Mononuclear cell (primary cell): ENCODE data around the gene USF2. TPM values are rescaled to one million over a fixed set of nuclear protein-coding genes. Genes with fewer than 3 reads are reported as not detected.

ENCODE experiments used
- H3K27me3 ChIP-seq: 2 replicates; pipeline ENCODE4 v1.6.0; 2011; ENCODE audit warnings: low read length, control low read depth; ENCODE audit not compliant: insufficient read depth
- H3K4me1 ChIP-seq: 2 replicates; pipeline ENCODE4 v1.5.1; 2011; ENCODE audit warnings: mild to moderate bottlenecking, low read length, control low read depth; ENCODE audit not compliant: insufficient read depth
- H3K4me3 ChIP-seq: 2 replicates; pipeline ENCODE4 v1.5.1; 2011; ENCODE audit warnings: mild to moderate bottlenecking, low read length, moderate library complexity
- H3K9me3 ChIP-seq: 2 replicates; pipeline ENCODE4 v1.5.1; 2011; ENCODE audit warnings: low read depth, mild to moderate bottlenecking, control low read depth, low read length
- total RNA-seq: library from RNA; depleted of rRNA; stranded (reverse); fragments of >200 nt; gene quantifications from one replicate; pipeline ENCODE4 v1.2.3, GENCODE V29; 2012

USF2 gene
- total RNA-seq, 1 donor = 117 TPM

DNA sequence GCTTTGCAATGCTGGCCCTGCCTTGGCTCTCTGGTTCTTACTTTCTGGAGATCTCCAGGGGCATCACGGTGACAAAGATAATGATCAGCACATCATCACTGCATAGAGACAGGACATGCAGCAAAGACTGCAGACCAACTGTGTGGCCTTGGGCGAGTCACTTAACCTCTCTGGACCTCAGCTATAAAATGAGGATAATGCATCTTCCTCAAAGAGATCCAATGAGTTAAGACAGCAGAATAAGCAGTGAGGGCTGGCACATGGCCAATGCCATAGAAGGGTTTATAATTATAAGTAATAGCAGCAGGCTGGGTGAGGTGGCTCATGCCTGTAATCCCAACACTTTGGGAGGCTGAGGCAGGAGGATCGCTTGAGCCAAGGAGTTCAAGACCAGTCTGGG, 25.6 kb downstream of the USF2 start:
- Histone ChIP-seq H3K9me3 (no peaks in the 10 kb centered on the region), H3K27me3 (no peaks in the 10 kb centered on the region), H3K4me1 (peaks cover 19% of the 10 kb centered on the region), H3K4me3 (no peak overlapping the region)

DNA sequence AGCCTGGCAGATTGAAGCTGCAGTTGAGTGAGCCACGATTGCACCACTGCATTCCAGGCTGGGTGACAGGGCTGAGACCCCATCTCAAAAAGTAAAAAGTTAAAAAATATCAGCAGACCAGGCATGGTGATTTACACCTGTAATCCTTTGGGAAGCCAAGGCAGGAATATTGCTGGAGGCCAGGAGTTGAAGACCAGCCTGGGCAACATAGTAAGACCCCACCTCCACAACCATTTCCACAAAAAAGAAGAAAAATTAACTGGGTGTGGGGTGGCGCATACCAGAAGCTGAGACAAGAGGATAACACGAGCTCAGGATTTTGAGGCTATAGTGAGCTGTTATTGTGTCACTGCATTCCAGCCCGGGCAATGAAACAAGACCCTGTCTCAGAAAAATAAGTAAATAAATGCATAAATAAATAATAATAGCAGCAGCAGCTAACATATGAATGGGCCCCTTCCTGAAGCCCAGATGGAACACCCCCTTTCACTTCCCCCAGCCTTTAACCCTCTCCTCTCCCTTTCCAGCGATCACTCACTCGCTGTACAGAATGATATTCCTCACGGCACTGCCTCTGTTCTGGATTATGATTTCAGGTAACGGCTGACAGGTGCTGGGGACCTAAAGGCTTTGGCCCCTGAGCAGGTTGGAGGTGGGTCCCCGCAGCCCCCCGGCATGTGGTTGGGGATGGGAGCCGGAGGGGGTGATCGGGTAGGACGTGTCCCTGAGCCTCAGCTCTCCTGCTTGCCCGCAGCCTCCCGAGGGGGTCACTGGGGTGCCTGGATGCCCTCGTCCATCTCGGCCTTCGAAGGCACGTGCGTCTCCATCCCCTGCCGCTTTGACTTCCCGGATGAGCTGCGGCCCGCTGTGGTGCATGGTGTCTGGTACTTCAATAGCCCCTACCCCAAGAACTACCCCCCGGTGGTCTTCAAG, 26.4 kb downstream of the USF2 start:
- Histone ChIP-seq H3K4me1 (peaks cover 19% of the 10 kb centered on the region), H3K9me3 (no peaks in the 10 kb centered on the region), H3K27me3 (no peaks in the 10 kb centered on the region), H3K4me3 (no peak overlapping the region)

DNA sequence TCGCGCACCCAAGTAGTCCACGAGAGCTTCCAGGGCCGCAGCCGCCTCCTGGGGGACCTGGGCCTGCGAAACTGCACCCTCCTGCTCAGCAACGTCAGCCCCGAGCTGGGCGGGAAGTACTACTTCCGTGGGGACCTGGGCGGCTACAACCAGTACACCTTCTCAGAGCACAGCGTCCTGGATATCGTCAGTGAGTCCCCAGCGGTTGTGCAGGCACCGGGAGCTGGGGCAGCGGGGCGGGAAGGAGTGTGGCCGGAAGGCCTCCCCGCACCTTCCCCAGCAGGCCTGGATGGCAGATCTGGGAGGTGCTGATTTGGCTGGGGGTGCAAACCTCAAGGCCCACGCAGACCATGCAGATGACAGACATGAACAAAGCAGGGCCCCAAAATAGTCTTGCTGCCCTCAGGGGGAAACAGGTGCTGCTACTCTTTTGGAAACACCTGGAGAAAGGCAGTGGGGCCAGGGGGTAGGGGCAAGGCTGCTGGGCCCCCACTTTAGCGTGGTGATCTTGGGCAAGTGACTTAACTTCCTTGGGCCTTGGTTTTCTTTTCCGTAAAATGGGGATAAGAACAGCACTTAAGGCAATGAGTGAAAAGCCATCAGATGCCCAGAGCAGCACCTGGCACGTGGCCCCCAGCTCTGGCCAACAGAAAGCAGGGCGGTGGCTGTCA, 27.2 kb downstream of the USF2 start:
- H3K9me3 ChIP-seq = no peaks in the 10 kb centered on the region
- H3K4me3 ChIP-seq = no peak overlapping the region
- H3K27me3 ChIP-seq = no peaks in the 10 kb centered on the region
- peaks cover 19% of the 10 kb centered on the region for H3K4me1 ChIP-seq

DNA sequence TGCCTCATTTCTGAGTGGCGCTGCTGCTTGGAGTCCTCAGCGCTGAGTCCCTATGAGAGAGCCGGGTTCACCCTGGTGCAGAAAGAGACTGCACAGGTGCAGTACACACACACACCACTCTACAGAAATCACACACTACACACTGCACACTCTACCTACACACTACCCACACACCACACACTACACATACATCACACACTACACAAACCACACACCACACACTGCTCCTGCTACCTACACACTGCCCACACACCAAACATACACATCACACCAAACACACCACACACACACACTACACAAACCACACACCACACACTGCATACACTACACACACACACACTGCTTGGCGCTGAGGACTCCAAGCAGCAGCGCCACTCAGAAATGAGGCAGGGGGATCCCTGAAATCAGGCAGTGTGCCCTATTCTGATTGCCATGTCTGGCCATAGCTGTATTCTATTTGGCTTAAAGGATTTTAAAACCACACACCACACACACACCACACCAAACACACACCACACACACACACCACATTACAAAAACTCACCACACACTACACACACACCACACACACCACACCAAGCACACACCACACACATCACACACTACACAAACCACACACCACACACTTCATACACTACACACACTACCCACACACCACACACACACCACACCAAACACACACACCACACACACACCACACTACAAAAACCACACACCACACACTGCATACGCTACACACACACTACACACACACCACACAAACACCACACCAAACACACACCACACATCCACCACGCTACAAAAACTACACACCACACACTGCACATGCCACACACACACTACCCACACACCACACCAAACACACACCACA, 28.1 kb downstream of the USF2 start:
- H3K27me3 ChIP-seq = no peaks in the 10 kb centered on the region
- no peaks in the 10 kb centered on the region for H3K9me3 ChIP-seq
- H3K4me1 ChIP-seq = peaks cover 19% of the 10 kb centered on the region
- H3K4me3 ChIP-seq = no peak overlapping the region

DNA sequence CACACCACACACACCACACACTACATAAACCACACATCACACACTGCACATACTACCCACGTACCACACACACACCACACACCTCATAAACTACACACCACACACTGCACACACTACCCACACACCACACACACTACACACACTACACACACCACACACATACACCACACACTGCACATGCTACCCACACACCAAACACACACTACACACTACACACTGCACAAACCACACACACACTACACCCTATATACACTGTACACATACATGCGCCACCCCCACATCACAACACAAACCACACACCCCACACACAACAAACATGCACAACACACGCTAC, 28.7 kb downstream of the USF2 start:
- H3K27me3 ChIP-seq = no peaks in the 10 kb centered on the region
- no peak overlapping the region for H3K4me3 ChIP-seq
- peaks cover 19% of the 10 kb centered on the region for H3K4me1 ChIP-seq
- no peaks in the 10 kb centered on the region for H3K9me3 ChIP-seq

DNA sequence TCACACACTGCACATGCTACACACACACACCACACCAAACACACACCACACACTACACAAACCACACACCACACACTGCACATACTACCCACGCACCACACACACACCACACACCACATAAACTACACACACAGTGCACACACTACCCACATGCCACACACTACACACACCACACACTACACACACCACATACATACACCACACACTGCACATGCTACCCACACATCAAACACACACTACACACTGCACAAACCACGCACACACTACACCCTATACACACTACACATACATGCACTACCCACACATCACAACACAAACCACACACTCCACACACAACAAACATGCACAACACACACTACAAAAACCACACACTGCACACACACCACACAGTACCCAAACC, 29.2 kb downstream of the USF2 start:
- Histone ChIP-seq H3K4me1 (peaks cover 19% of the 10 kb centered on the region), H3K9me3 (no peaks in the 10 kb centered on the region), H3K27me3 (no peaks in the 10 kb centered on the region), H3K4me3 (no peak overlapping the region)

DNA sequence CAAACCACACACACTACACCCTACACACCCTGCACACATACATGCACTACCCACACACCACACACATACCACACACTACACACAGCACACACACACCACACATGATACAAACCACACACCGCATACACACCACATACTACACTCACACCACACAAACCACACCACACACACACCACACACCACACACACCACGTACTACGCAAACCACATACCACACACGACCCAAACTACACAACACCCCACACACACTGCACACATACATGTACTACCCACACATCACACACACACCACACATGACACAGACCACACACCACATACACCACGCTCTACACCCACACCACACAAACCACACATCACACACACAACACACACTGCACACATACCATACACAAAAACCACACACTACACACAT, 29.8 kb downstream of the USF2 start:
- Histone ChIP-seq H3K4me1 (peaks cover 19% of the 10 kb centered on the region), H3K9me3 (no peaks in the 10 kb centered on the region), H3K4me3 (no peak overlapping the region), H3K27me3 (no peaks in the 10 kb centered on the region)

DNA sequence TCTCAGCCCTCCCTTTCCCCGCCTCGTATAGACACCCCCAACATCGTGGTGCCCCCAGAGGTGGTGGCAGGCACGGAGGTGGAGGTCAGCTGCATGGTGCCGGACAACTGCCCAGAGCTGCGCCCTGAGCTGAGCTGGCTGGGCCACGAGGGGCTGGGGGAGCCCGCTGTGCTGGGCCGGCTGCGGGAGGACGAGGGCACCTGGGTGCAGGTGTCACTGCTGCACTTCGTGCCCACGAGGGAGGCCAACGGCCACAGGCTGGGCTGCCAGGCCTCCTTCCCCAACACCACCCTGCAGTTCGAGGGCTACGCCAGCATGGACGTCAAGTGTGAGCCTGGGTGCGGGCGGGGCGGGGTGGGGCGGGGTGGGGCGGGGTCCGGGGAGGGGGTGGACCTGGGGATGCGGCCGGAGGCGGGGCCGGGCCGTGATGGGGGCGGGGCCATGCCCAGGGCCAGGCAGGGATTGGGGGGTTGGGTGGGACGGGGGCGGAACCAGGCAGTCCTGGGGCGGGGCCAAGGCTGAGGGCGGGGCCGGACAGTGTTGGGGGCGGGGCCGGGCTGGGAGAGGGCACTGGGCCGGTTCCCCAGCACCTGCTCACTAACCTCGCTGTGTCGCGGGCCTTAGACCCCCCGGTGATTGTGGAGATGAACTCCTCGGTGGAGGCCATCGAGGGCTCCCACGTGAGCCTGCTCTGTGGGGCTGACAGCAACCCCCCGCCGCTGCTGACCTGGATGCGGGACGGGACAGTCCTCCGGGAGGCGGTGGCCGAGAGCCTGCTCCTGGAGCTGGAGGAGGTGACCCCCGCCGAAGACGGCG, 31.0 kb downstream of the USF2 start:
- Histone ChIP-seq H3K4me1 (peaks cover 19% of the 10 kb centered on the region), H3K27me3 (no peaks in the 10 kb centered on the region), H3K4me3 (no peak overlapping the region), H3K9me3 (no peaks in the 10 kb centered on the region)

DNA sequence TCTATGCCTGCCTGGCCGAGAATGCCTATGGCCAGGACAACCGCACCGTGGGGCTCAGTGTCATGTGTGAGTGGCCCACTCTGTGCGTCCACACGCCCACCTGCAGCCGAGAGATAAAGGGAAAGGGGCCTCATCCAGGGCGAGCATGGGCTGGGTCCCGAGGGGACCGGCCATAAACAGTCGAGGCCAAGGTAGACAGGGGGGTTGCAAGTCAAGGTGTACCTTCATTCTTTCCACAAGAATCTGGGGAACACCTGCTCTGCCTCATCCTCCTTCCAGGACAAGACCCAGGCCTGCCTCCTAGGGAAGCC, 31.5 kb downstream of the USF2 start:
- no peaks in the 10 kb centered on the region for H3K9me3 ChIP-seq
- no peaks in the 10 kb centered on the region for H3K27me3 ChIP-seq
- no peak overlapping the region for H3K4me3 ChIP-seq
- peaks cover 21% of the 10 kb centered on the region for H3K4me1 ChIP-seq

DNA sequence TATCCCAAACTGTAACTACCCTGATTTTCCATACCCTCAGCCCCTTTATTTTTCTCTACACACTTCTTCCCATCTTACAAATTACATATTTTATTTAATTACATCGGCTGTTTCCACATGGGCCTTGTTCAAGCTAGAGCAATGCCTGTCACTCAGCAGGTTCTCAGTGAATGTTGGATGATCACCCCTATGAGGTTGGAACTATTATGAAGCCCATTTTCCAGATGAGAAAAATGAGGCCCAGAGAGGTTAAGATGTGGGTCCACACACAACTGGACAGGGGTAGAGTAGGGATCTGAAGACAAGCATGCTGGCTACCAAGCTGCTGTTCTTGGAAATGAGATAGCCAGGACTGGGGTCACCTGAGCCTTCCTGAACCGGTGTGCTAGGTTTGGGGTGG, 33.2 kb downstream of the USF2 start:
- Histone ChIP-seq H3K4me3 (no peak overlapping the region), H3K4me1 (peaks cover 20% of the 10 kb centered on the region), H3K9me3 (no peaks in the 10 kb centered on the region), H3K27me3 (no peaks in the 10 kb centered on the region)

DNA sequence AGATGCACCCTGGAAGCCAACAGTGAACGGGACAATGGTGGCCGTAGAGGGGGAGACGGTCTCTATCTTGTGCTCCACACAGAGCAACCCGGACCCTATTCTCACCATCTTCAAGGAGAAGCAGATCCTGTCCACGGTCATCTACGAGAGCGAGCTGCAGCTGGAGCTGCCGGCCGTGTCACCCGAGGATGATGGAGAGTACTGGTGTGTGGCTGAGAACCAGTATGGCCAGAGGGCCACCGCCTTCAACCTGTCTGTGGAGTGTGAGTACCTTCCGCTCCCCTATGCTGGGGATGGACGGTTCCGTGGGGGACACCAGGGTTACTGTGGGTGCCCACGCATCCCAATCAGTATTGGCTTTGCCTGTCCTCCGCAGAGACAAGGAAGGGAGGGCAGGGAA, 33.7 kb downstream of the USF2 start:
- H3K27me3 ChIP-seq = no peaks in the 10 kb centered on the region
- H3K9me3 ChIP-seq = no peaks in the 10 kb centered on the region
- no peak overlapping the region for H3K4me3 ChIP-seq
- H3K4me1 ChIP-seq = peaks cover 20% of the 10 kb centered on the region

DNA sequence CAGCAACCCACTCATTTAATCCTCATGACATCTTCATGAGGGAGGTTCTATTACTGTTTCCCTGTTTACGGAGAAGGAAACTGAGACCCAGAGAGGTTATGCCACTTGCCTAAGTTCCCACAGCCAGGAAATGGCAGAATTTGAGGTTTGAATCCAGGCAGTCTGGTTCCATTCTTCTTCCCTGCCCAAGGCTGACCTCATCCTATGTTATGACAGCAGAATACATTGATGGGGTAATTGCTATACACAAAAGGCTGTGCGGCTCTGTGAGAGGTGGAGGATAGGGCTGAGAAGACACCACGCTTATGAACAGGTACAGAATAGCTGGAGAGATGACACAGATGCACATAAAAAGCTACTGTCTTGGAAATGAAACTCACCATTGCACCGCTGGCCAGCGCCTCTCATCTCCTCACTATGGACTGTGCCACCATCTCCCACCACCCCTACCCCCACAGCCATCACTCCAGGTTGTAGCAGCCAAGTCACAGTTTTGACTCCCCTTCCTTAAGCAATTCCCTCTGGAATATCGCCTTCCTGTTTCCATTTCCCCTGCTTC, 34.7 kb downstream of the USF2 start:
- H3K9me3 ChIP-seq = no peaks in the 10 kb centered on the region

DNA sequence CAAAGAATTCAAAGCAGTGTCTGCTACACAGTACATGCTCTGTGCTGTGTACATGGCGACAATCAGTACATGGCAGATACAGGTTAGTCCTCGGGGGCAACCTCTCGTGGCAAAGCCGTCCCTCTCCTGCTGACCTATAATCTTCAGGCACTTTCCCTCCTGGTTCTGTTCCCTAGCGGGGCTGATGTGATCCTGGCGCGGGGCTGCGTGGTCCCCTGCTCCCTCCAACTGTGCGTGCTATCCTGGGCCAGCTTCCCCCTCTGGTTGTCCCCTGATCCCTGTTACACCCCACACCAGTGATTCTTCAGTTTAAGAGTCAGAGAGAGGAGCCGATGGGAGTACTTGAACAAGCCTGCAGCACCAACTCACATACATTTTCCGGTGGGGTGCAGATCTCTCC, 35.3 kb downstream of the USF2 start:
- H3K27me3 ChIP-seq = no peaks in the 10 kb centered on the region
- peaks cover 24% of the 10 kb centered on the region for H3K4me1 ChIP-seq
- H3K9me3 ChIP-seq = no peaks in the 10 kb centered on the region
- no peak overlapping the region for H3K4me3 ChIP-seq

More for the DNA sequence above, 34.7 kb downstream of the USF2 start:
- Histone ChIP-seq H3K4me3 (no peak overlapping the region), H3K4me1 (peaks cover 24% of the 10 kb centered on the region), H3K27me3 (no peaks in the 10 kb centered on the region)

DNA sequence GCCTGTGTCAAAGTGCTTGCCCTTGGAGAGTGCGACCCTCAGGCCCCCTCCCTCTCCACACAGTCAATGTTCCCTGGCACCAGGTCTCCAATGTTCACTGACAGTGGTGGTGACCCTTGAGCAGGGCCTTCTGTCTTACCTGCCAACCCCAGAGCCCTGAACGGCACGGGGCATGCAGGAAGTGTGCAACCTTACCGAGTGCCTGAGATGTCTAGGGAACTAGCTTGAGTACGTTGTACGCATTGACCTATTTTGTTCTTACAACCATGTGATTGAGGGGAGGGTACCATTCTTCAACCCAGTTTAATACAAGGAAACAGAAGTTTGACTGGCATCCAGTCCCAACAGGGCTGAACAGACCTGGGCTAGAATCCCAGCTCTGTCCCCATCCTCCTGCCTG, 36.4 kb downstream of the USF2 start:
- no peaks in the 10 kb centered on the region for H3K27me3 ChIP-seq

More for the DNA sequence above, 36.4 kb downstream of the USF2 start:
- Histone ChIP-seq H3K9me3 (no peaks in the 10 kb centered on the region), H3K4me3 (no peak overlapping the region), H3K4me1 (peaks cover 24% of the 10 kb centered on the region)
